Sigmoid colon (tissue), 4 donors: Measurements from ENCODE around the gene SSBP3.
"Not testable (repeated sequence)": the region's sequence is repeated elsewhere in the genome, so short reads cannot be mapped to it uniquely, and the experiment has no call there.

Experiments
- CTCF ChIP-seq, 4 experiments: fragments of 450-650 bp in 3 of 4; fragments of 200-600 bp in 1 of 4; IDR thresholded peaks; one replicate each; pipeline ENCODE4 v1.5.1; 2016 to 2019; ENCODE audit warnings: antibody characterized with exemption in 4 of 4, mild to moderate bottlenecking in 3 of 4, moderate library complexity in 2 of 4
- EP300 ChIP-seq, 4 donors: sonication (generic); formaldehyde crosslinking; IDR thresholded peaks; one replicate each; pipeline ENCODE4 v1.6.1; 2017; ENCODE audit warnings: antibody characterized with exemption in 4 of 4
- POLR2A ChIP-seq, 2 donors: fragments of 450-650 bp; IDR thresholded peaks; one replicate each; pipeline ENCODE4 v1.6.1; 2016; ENCODE audit warnings: antibody characterized with exemption in 2 of 2, mild to moderate bottlenecking in 2 of 2, moderate library complexity in 2 of 2

- TF ChIP-seq CTCF, POLR2A, EP300 (IDR thresholded peaks at IDR 0.05): not testable (repeated sequence)
These were observed 60.6 kb downstream of the SSBP3 start for GRCh38 chr1:54345548-54345947.
